ENCODE data around the gene PHTF2. TPM values are rescaled to one million over a fixed set of nuclear protein-coding genes. Genes with fewer than 3 reads are reported as not detected.
"Not testable (repeated sequence)": the region's sequence is repeated elsewhere in the genome, so short reads cannot be mapped to it uniquely, and the experiment has no call there.

The PHTF2 gene
- total RNA-seq, 1 donor from 2014 or later: 4.2 TPM

GRCh38 chr7:77989981-77990566 is 191.5 kb downstream of the PHTF2 start:
- DNase-seq (ENCODE audit: low read depth): peak; percentile 75
- no peak for TF ChIP-seq CTCF (IDR thresholded peaks at IDR 0.05; ENCODE audit: insufficient read depth, low read length, severe bottlenecking)
- Histone ChIP-seq H3K27me3 (ENCODE audit: control insufficient read depth, insufficient read depth, low read length) (no peaks in the 10 kb centered on the region), H3K4me3 (ENCODE audit: low read depth, low read length) (no peak overlapping the region), H3K36me3 (ENCODE audit: control insufficient read depth, insufficient read depth, low read length) (no peaks in the 10 kb centered on the region)
- FAIRE-seq: peak; percentile 40

GRCh38 chr7:77991656-77992055 is 193.1 kb downstream of the PHTF2 start:
- Histone ChIP-seq H3K36me3 (ENCODE audit: control insufficient read depth, insufficient read depth, low read length) (no peaks in the 10 kb centered on the region), H3K27me3 (ENCODE audit: control insufficient read depth, insufficient read depth, low read length) (no peaks in the 10 kb centered on the region), H3K4me3 (ENCODE audit: low read depth, low read length) (no peak overlapping the region)
- FAIRE-seq (no peak), DNase-seq (ENCODE audit: low read depth) (no peak)
- no peak for TF ChIP-seq CTCF (IDR thresholded peaks at IDR 0.05; ENCODE audit: insufficient read depth, low read length, severe bottlenecking)

GRCh38 chr7:77993838-77994237 is 195.3 kb downstream of the PHTF2 start:
- no peaks in the 10 kb centered on the region for H3K36me3 ChIP-seq (ENCODE audit: control insufficient read depth, insufficient read depth, low read length)
- H3K4me3 ChIP-seq (ENCODE audit: low read depth, low read length): no peak overlapping the region
- no peak for TF ChIP-seq CTCF (IDR thresholded peaks at IDR 0.05; ENCODE audit: insufficient read depth, low read length, severe bottlenecking)
- no peaks in the 10 kb centered on the region for H3K27me3 ChIP-seq (ENCODE audit: control insufficient read depth, insufficient read depth, low read length)
- no peak for DNase-seq (ENCODE audit: low read depth)
- no peak for FAIRE-seq

- DNase-seq (ENCODE audit: low read depth): no peak
- TF ChIP-seq CTCF (IDR thresholded peaks at IDR 0.05; ENCODE audit: insufficient read depth, low read length, severe bottlenecking): no peak
- Histone ChIP-seq H3K4me3 (ENCODE audit: low read depth, low read length) (no peak overlapping the region), H3K36me3 (ENCODE audit: control insufficient read depth, insufficient read depth, low read length) (no peaks in the 10 kb centered on the region), H3K27me3 (ENCODE audit: control insufficient read depth, insufficient read depth, low read length) (no peaks in the 10 kb centered on the region)
- no peak for FAIRE-seq
These were observed 197.1 kb downstream of the PHTF2 start for GRCh38 chr7:77995717-77996116.

GRCh38 chr7:77999168-77999567 is 200.6 kb downstream of the PHTF2 start:
- not testable (repeated sequence) for H3K27me3 ChIP-seq (ENCODE audit: control insufficient read depth, insufficient read depth, low read length); H3K36me3 ChIP-seq (ENCODE audit: control insufficient read depth, insufficient read depth, low read length); DNase-seq (ENCODE audit: low read depth); FAIRE-seq; H3K4me3 ChIP-seq (ENCODE audit: low read depth, low read length)

- DNase-seq (ENCODE audit: low read depth) (no peak), FAIRE-seq (no peak)
- TF ChIP-seq CTCF (IDR thresholded peaks at IDR 0.05; ENCODE audit: insufficient read depth, low read length, severe bottlenecking): no peak
- no peak overlapping the region for H3K4me3 ChIP-seq (ENCODE audit: low read depth, low read length)
- no peaks in the 10 kb centered on the region for H3K36me3 ChIP-seq (ENCODE audit: control insufficient read depth, insufficient read depth, low read length)
- no peaks in the 10 kb centered on the region for H3K27me3 ChIP-seq (ENCODE audit: control insufficient read depth, insufficient read depth, low read length)
These were observed 203.4 kb downstream of the PHTF2 start for GRCh38 chr7:78002021-78002420.

Data from bronchial epithelial cell (primary cell).